ENCODE measurements around the gene NUP205.
A peak's percentile ranks its signal among the peaks of the same experiment; 100 is the strongest.

Gene NUP205

GRCh38 chr7:135509589-135509838 lies 48.2 kb upstream of the NUP205 start:
- Histone ChIP-seq H3K27me3 (replicated peaks; ENCODE audit: insufficient read depth, low read length) (no peaks in the 10 kb centered on the region), H3F3A (ENCODE audit: insufficient read depth, low read length) (peaks cover 16% of the 10 kb centered on the region), H2AFZ (ENCODE audit: low read length) (peak overlapping the region; percentile 90), H3K36me3 (replicated peaks; ENCODE audit: insufficient read depth, low read length) (no peaks in the 10 kb centered on the region), H3K4me2 (ENCODE audit: low read depth, low read length) (peak overlapping the region; percentile 81), H3K27ac (ENCODE audit: low read length) (peak overlapping the region; percentile 69), H3K79me2 (ENCODE audit: low read length) (peaks cover 53% of the 10 kb centered on the region), H4K20me1 (ENCODE audit: insufficient read depth, low read length) (peaks cover 10% of the 10 kb centered on the region; the same call in 1 of the 2 replicates), H3K4me3 (ENCODE audit: low read length) (peak overlapping the region; percentile 88), H3K9me3 (replicated peaks; ENCODE audit: insufficient read depth, low read length) (no peaks in the 10 kb centered on the region), H3K9ac (ENCODE audit: low read length) (peak overlapping the region; percentile 86), H3K9me2 (replicated peaks; ENCODE audit: insufficient read depth, low read length) (no peaks in the 10 kb centered on the region), H3K4me1 (ENCODE audit: low read length) (peaks cover 14% of the 10 kb centered on the region)
- DNase-seq, result no peak
- TF ChIP-seq CTCF (IDR thresholded peaks at IDR 0.05; ENCODE audit: low read length) (no peak), EZH2 (optimal IDR thresholded peaks at IDR 0.05; ENCODE audit: low read depth, low read length) (no peak), EZH2phosphoT487 (IDR thresholded peaks at IDR 0.05; ENCODE audit: low read length) (no peak)

GRCh38 chr7:135509839-135510591 lies 47.7 kb upstream of the NUP205 start, which contains the start of gene CNOT4:
Gene CNOT4 (minus strand): TSS chr7:135510102. CDS start chr7:135438331, 71,771 bp downstream.
- H3K4me2 ChIP-seq (ENCODE audit: low read depth, low read length), result peak within 1 kb of the TSS; percentile 98
- H3K36me3 ChIP-seq (replicated peaks; ENCODE audit: insufficient read depth, low read length), result no peaks in the 10 kb centered on the region
- peaks cover 10% of the 10 kb centered on the region; the same call in 1 of the 2 replicates for H4K20me1 ChIP-seq (ENCODE audit: insufficient read depth, low read length)
- H3K4me3 ChIP-seq (ENCODE audit: low read length), result peak within 1 kb of the TSS; percentile 88
- peak within 1 kb of the TSS; percentile 69 for H3K27ac ChIP-seq (ENCODE audit: low read length)
- peak within 1 kb of the TSS; percentile 86 for H3K9ac ChIP-seq (ENCODE audit: low read length)
- no peaks in the 10 kb centered on the region for H3K27me3 ChIP-seq (replicated peaks; ENCODE audit: insufficient read depth, low read length)
- H3F3A ChIP-seq (ENCODE audit: insufficient read depth, low read length), result peaks cover 16% of the 10 kb centered on the region
- TF ChIP-seq EZH2 (optimal IDR thresholded peaks at IDR 0.05; ENCODE audit: low read depth, low read length) (no peak), CTCF (IDR thresholded peaks at IDR 0.05; ENCODE audit: low read length) (no peak), EZH2phosphoT487 (IDR thresholded peaks at IDR 0.05; ENCODE audit: low read length) (no peak)
- peaks cover 14% of the 10 kb centered on the region for H3K4me1 ChIP-seq (ENCODE audit: low read length)
- H3K9me3 ChIP-seq (replicated peaks; ENCODE audit: insufficient read depth, low read length), result no peaks in the 10 kb centered on the region
- H3K9me2 ChIP-seq (replicated peaks; ENCODE audit: insufficient read depth, low read length), result no peaks in the 10 kb centered on the region
- peaks cover 49% of the 10 kb centered on the region for H3K79me2 ChIP-seq (ENCODE audit: low read length)
- peak within 1 kb of the TSS; percentile 96 for H2AFZ ChIP-seq (ENCODE audit: low read length)
- DNase-seq, result peak; percentile 99

- TF ChIP-seq EZH2 (optimal IDR thresholded peaks at IDR 0.05; ENCODE audit: low read depth, low read length) (no peak), CTCF (IDR thresholded peaks at IDR 0.05; ENCODE audit: low read length) (peak; percentile 10; the same call in 1 of the 2 replicates), EZH2phosphoT487 (IDR thresholded peaks at IDR 0.05; ENCODE audit: low read length) (no peak)
- H3K9me3 ChIP-seq (replicated peaks; ENCODE audit: insufficient read depth, low read length), result no peaks in the 10 kb centered on the region
- no peak overlapping the region for H3K27ac ChIP-seq (ENCODE audit: low read length)
- H3K4me1 ChIP-seq (ENCODE audit: low read length), result peaks cover 14% of the 10 kb centered on the region
- no peaks in the 10 kb centered on the region for H3K9me2 ChIP-seq (replicated peaks; ENCODE audit: insufficient read depth, low read length)
- peak; percentile 14 for DNase-seq
- peak overlapping the region; percentile 17; the same call in 1 of the 2 replicates for H3K9ac ChIP-seq (ENCODE audit: low read length)
- no peaks in the 10 kb centered on the region for H3K27me3 ChIP-seq (replicated peaks; ENCODE audit: insufficient read depth, low read length)
- no peaks in the 10 kb centered on the region for H3K36me3 ChIP-seq (replicated peaks; ENCODE audit: insufficient read depth, low read length)
- peak overlapping the region; percentile 96 for H2AFZ ChIP-seq (ENCODE audit: low read length)
- peaks cover 42% of the 10 kb centered on the region for H3K79me2 ChIP-seq (ENCODE audit: low read length)
- H3F3A ChIP-seq (ENCODE audit: insufficient read depth, low read length), result peaks cover 16% of the 10 kb centered on the region
- peak overlapping the region; percentile 98 for H3K4me2 ChIP-seq (ENCODE audit: low read depth, low read length)
- H4K20me1 ChIP-seq (ENCODE audit: insufficient read depth, low read length), result peaks cover 10% of the 10 kb centered on the region; the same call in 1 of the 2 replicates
- peak overlapping the region; percentile 88 for H3K4me3 ChIP-seq (ENCODE audit: low read length)
Observed at GRCh38 chr7:135510592-135511183, 47.0 kb upstream of the NUP205 start.
